HepG2 (cell line): ENCODE data around the gene PDLIM5. TPM values are rescaled to one million over a fixed set of nuclear protein-coding genes. Genes with fewer than 3 reads are reported as not detected.
A peak's percentile ranks its signal among the peaks of the same experiment; 100 is the strongest.

Source experiments
- ARID3A ChIP-seq: IDR thresholded peaks from 2 replicates; pipeline ENCODE4 v1.6.1; 2012; ENCODE audit warnings: low read depth, low read length, improper control_type of control experiment
- GABPA ChIP-seq, 2 experiments: IDR thresholded peaks; 2 replicates each; pipeline ENCODE4 v1.6.1; 2011 to 2016; ENCODE audit warnings: low read depth in 2 of 2, low read length in 1 of 2, missing biosample characterization in 1 of 2, missing genetic modification characterization in 1 of 2
- HOXA5 ChIP-seq: sonication (generic); formaldehyde crosslinking; IDR thresholded peaks from 2 replicates; pipeline ENCODE4 v1.4.0; 2020; ENCODE audit warnings: missing genetic modification reagents
- KIAA2018 ChIP-seq: sonication (generic); formaldehyde crosslinking; IDR thresholded peaks from 2 replicates; pipeline ENCODE4 v1.5.0; 2020; ENCODE audit warnings: mild to moderate bottlenecking, missing genetic modification reagents, borderline replicate concordance
- MTF1 ChIP-seq: sonication (generic); formaldehyde crosslinking; IDR thresholded peaks from 2 replicates; pipeline ENCODE4 v1.5.0; 2020; ENCODE audit warnings: missing genetic modification reagents
- REXO4 ChIP-seq: sonication (generic); formaldehyde crosslinking; IDR thresholded peaks from 2 replicates; pipeline ENCODE4 v1.8.0; 2022; ENCODE audit warnings: missing genetic modification reagents, mild to moderate bottlenecking, borderline replicate concordance
- TFDP1 ChIP-seq: IDR thresholded peaks from 2 replicates; pipeline ENCODE4 v1.6.1; 2016; ENCODE audit warnings: missing compliant biosample characterization, missing genetic modification reagents, borderline replicate concordance
- THAP9 ChIP-seq: sonication (generic); formaldehyde crosslinking; IDR thresholded peaks from 2 replicates; pipeline ENCODE4; 2020; ENCODE audit warnings: missing genetic modification reagents, mild to moderate bottlenecking, borderline replicate concordance
- TP53 ChIP-seq: sonication (generic); formaldehyde crosslinking; conservative IDR thresholded peaks from 2 replicates; pipeline ENCODE4 v1.4.0; 2020; ENCODE audit warnings: missing genetic modification reagents
- ZNF18 ChIP-seq: sonication (generic); formaldehyde crosslinking; IDR thresholded peaks from 2 replicates; pipeline ENCODE4 v1.8.0; 2022; ENCODE audit warnings: mild to moderate bottlenecking, missing genetic modification reagents; ENCODE audit not compliant: insufficient replicate concordance
- ZNF616 ChIP-seq: sonication (generic); formaldehyde crosslinking; IDR thresholded peaks from 2 replicates; pipeline ENCODE4 v1.5.0; 2020; ENCODE audit warnings: low read depth, mild to moderate bottlenecking, missing genetic modification reagents
- polyA plus RNA-seq, 8 experiments: library from polyadenylated mRNA; depleted of rRNA in 3 of 8; stranded (reverse) in 7 of 8; unstranded in 1 of 8; fragments of >200 nt; fragmentation: Illumina TruSeq in 4 of 8; extraction: Trizol in 4 of 8; gene quantifications; 2 replicates each; pipeline versions ENCODE4 v1.2.1 to v1.2.3, GENCODE V29; 2011 to 2016; ENCODE audit warnings: low read depth in 4 of 8, missing spikeins in 1 of 8, mixed read lengths in 1 of 8; ENCODE audit not compliant: insufficient read depth in 1 of 8
- total RNA-seq, 5 experiments: library from RNA; depleted of rRNA; stranded (reverse); fragments of >200 nt; fragmentation: Illumina TruSeq; extraction: Trizol; gene quantifications; 2 replicates each; pipeline ENCODE4 v1.2.3, GENCODE V29; 2016; ENCODE audit warnings: low read depth in 1 of 5

The PDLIM5 gene
- total and polyA plus RNA-seq, 2 of the 13 experiments (the other 11 are each of a cell fraction or from before 2014, with no cell fraction given) = 52.8 to 119 TPM

- TF ChIP-seq ZNF18 (peak; percentile 88), ARID3A (no peak), THAP9 (CRISPR knock-in tag) (peak; percentile 31; the same call in 1 of the 2 replicates), TFDP1 (CRISPR knock-in tag) (peak; percentile 44; the same call in 1 of the 2 replicates), MTF1 (CRISPR knock-in tag) (no peak), ZNF616 (CRISPR knock-in tag) (peak; percentile 42; the same call in 1 of the 2 replicates), REXO4 (CRISPR knock-in tag) (no peak), GABPA (IDR thresholded peaks at IDR 0.05; ENCODE audit: low read depth, low read length) (peak; percentile 53), GABPA (CRISPR knock-in tag; IDR thresholded peaks at IDR 0.05; ENCODE audit: low read depth) (peak; percentile 57; the same call in 1 of the 2 replicates), KIAA2018 (CRISPR knock-in tag) (no peak), TP53 (CRISPR knock-in tag) (no peak), HOXA5 (CRISPR knock-in tag) (no peak)
Measured at GRCh38 chr4:94451695-94452475, at the start of gene PDLIM5 (continued).
